ENCODE measurements around the gene HAT1.

GRCh38 chr2:171985076-171985475 is 62.8 kb downstream of the HAT1 start:
- TF ChIP-seq POLR2A (IDR thresholded peaks at IDR 0.05), result no peak
- TF ChIP-seq, protein P1, sequence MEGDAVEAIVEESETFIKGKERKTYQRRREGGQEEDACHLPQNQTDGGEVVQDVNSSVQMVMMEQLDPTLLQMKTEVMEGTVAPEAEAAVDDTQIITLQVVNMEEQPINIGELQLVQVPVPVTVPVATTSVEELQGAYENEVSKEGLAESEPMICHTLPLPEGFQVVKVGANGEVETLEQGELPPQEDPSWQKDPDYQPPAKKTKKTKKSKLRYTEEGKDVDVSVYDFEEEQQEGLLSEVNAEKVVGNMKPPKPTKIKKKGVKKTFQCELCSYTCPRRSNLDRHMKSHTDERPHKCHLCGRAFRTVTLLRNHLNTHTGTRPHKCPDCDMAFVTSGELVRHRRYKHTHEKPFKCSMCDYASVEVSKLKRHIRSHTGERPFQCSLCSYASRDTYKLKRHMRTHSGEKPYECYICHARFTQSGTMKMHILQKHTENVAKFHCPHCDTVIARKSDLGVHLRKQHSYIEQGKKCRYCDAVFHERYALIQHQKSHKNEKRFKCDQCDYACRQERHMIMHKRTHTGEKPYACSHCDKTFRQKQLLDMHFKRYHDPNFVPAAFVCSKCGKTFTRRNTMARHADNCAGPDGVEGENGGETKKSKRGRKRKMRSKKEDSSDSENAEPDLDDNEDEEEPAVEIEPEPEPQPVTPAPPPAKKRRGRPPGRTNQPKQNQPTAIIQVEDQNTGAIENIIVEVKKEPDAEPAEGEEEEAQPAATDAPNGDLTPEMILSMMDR (IDR thresholded peaks at IDR 0.05), result no peak
